Measurements from ENCODE around the gene IARS1.

IARS1 gene

GRCh38 chr9:92292338-92293074 is 991 bp downstream of the IARS1 start:
- no peaks in the 10 kb centered on the region for H3K9me3 ChIP-seq (ENCODE audit: insufficient read depth, low read depth, low read length)
- no peak overlapping the region for H4K91ac ChIP-seq (ENCODE audit: low read depth, low read length)
- no peak overlapping the region for H3K23ac ChIP-seq (ENCODE audit: low read length)
- no peak overlapping the region for H2BK12ac ChIP-seq (ENCODE audit: low read length)
- H3K27ac ChIP-seq (ENCODE audit: low read depth, low read length), result no peak overlapping the region
- H3K79me1 ChIP-seq (ENCODE audit: low read length), result no peaks in the 10 kb centered on the region
- no peak overlapping the region for H4K12ac ChIP-seq (ENCODE audit: low read depth, low read length)
- DNase-seq, result peak in 1 of 2 donors; percentile 11
- H3K79me2 ChIP-seq (ENCODE audit: control insufficient read depth, insufficient read depth, low read length, poor library complexity), result peaks cover 11% of the 10 kb centered on the region
- 100% methylated on average over 3 of the region's 8 CpGs for whole genome bisulfite sequencing (ENCODE audit: extremely low coverage, insufficient coverage, insufficient read length)
- H2BK120ac ChIP-seq (ENCODE audit: insufficient read depth, low read length, poor library complexity), result no peak overlapping the region
- H3K4me2 ChIP-seq (ENCODE audit: low read length), result peak overlapping the region; percentile 29
- H2AFZ ChIP-seq (ENCODE audit: insufficient read depth, low read length, poor library complexity), result no peak overlapping the region
- peaks cover 7% of the 10 kb centered on the region in 2 experiments for H3K4me1 ChIP-seq (ENCODE audit: control insufficient read depth in 1 of 2, insufficient read depth in 2 of 2, low read length in 2 of 2)
- H3K4me3 ChIP-seq (ENCODE audit: low read depth, low read length), result no peak overlapping the region
- H3K18ac ChIP-seq (ENCODE audit: low read length), result no peak overlapping the region
- H3K36me3 ChIP-seq (ENCODE audit: control insufficient read depth in 1 of 2, insufficient read depth in 2 of 2, low read length in 2 of 2), result peaks cover 3% of the 10 kb centered on the region in 2 experiments
- H2BK5ac ChIP-seq (ENCODE audit: low read depth, low read length, poor library complexity), result no peak overlapping the region
- H2AK5ac ChIP-seq (ENCODE audit: low read length), result no peak overlapping the region
- no peak overlapping the region for H3K14ac ChIP-seq (ENCODE audit: low read length)
- H3K4ac ChIP-seq (ENCODE audit: low read depth, low read length), result peak overlapping the region; percentile 98
- no peak overlapping the region for H4K8ac ChIP-seq (ENCODE audit: low read depth, low read length)
- no peaks in the 10 kb centered on the region for H3K27me3 ChIP-seq (ENCODE audit: insufficient read depth, low read length)
- H3K9ac ChIP-seq (ENCODE audit: low read length), result no peak overlapping the region

- Histone ChIP-seq H3K14ac (ENCODE audit: low read length) (no peak overlapping the region), H2BK120ac (ENCODE audit: insufficient read depth, low read length, poor library complexity) (no peak overlapping the region), H2AFZ (ENCODE audit: insufficient read depth, low read length, poor library complexity) (no peak overlapping the region), H2BK5ac (ENCODE audit: low read depth, low read length, poor library complexity) (no peak overlapping the region), H2BK12ac (ENCODE audit: low read length) (no peak overlapping the region), H3K4ac (ENCODE audit: low read depth, low read length) (peak overlapping the region; percentile 15), H4K91ac (ENCODE audit: low read depth, low read length) (no peak overlapping the region), H3K36me3 (ENCODE audit: control insufficient read depth in 1 of 2, insufficient read depth in 2 of 2, low read length in 2 of 2) (peaks cover 3% of the 10 kb centered on the region in 2 experiments), H3K4me2 (ENCODE audit: low read length) (no peak overlapping the region), H3K27me3 (ENCODE audit: insufficient read depth, low read length) (no peaks in the 10 kb centered on the region), H4K8ac (ENCODE audit: low read depth, low read length) (no peak overlapping the region), H3K4me3 (ENCODE audit: low read depth, low read length) (no peak overlapping the region), H3K79me2 (ENCODE audit: control insufficient read depth, insufficient read depth, low read length, poor library complexity) (peaks cover 11% of the 10 kb centered on the region), H3K23ac (ENCODE audit: low read length) (no peak overlapping the region), H2AK5ac (ENCODE audit: low read length) (no peak overlapping the region), H3K9ac (ENCODE audit: low read length) (no peak overlapping the region), H4K12ac (ENCODE audit: low read depth, low read length) (no peak overlapping the region), H3K9me3 (ENCODE audit: insufficient read depth, low read depth, low read length) (no peaks in the 10 kb centered on the region), H3K27ac (ENCODE audit: low read depth, low read length) (no peak overlapping the region), H3K4me1 (ENCODE audit: control insufficient read depth in 1 of 2, insufficient read depth in 2 of 2, low read length in 2 of 2) (peaks cover 7% of the 10 kb centered on the region in 2 experiments), H3K18ac (ENCODE audit: low read length) (no peak overlapping the region), H3K79me1 (ENCODE audit: low read length) (no peaks in the 10 kb centered on the region)
- DNase-seq, result no peak
- no CpG with 5 or more reads among the region's 2 CpGs for WGBS (ENCODE audit: extremely low coverage, insufficient coverage, insufficient read length)
These were observed 1.9 kb downstream of the IARS1 start for GRCh38 chr9:92291577-92291976.

GRCh38 chr9:92290785-92291429 is 2.6 kb downstream of the IARS1 start:
- Histone ChIP-seq H4K12ac (ENCODE audit: low read depth, low read length) (no peak overlapping the region), H3K18ac (ENCODE audit: low read length) (no peak overlapping the region), H3K4me2 (ENCODE audit: low read length) (no peak overlapping the region), H2BK5ac (ENCODE audit: low read depth, low read length, poor library complexity) (no peak overlapping the region), H3K9ac (ENCODE audit: low read length) (no peak overlapping the region), H4K8ac (ENCODE audit: low read depth, low read length) (no peak overlapping the region), H3K23ac (ENCODE audit: low read length) (no peak overlapping the region), H3K9me3 (ENCODE audit: insufficient read depth, low read depth, low read length) (no peaks in the 10 kb centered on the region), H2AK5ac (ENCODE audit: low read length) (no peak overlapping the region), H3K4ac (ENCODE audit: low read depth, low read length) (no peak overlapping the region), H3K27ac (ENCODE audit: low read depth, low read length) (no peak overlapping the region), H3K14ac (ENCODE audit: low read length) (no peak overlapping the region), H3K4me1 (ENCODE audit: control insufficient read depth in 1 of 2, insufficient read depth in 2 of 2, low read length in 2 of 2) (peaks cover 7% of the 10 kb centered on the region in 2 experiments), H3K79me1 (ENCODE audit: low read length) (no peaks in the 10 kb centered on the region), H4K91ac (ENCODE audit: low read depth, low read length) (no peak overlapping the region), H3K79me2 (ENCODE audit: control insufficient read depth, insufficient read depth, low read length, poor library complexity) (peaks cover 11% of the 10 kb centered on the region), H2AFZ (ENCODE audit: insufficient read depth, low read length, poor library complexity) (no peak overlapping the region), H3K4me3 (ENCODE audit: low read depth, low read length) (no peak overlapping the region), H2BK12ac (ENCODE audit: low read length) (no peak overlapping the region), H3K27me3 (ENCODE audit: insufficient read depth, low read length) (no peaks in the 10 kb centered on the region), H3K36me3 (ENCODE audit: control insufficient read depth in 1 of 2, insufficient read depth in 2 of 2, low read length in 2 of 2) (peaks cover 3 to 6% of the 10 kb centered on the region in 2 experiments), H2BK120ac (ENCODE audit: insufficient read depth, low read length, poor library complexity) (no peak overlapping the region)
- no peak for DNase-seq
- WGBS (ENCODE audit: extremely low coverage, insufficient coverage, insufficient read length), result no CpG with 5 or more reads among the region's 1 CpG

GRCh38 chr9:92289708-92290390 is 3.6 kb downstream of the IARS1 start:
- no peak overlapping the region for H3K4me2 ChIP-seq (ENCODE audit: low read length)
- H2AFZ ChIP-seq (ENCODE audit: insufficient read depth, low read length, poor library complexity), result no peak overlapping the region
- no peak overlapping the region for H3K4ac ChIP-seq (ENCODE audit: low read depth, low read length)
- no peak for DNase-seq
- no peaks in the 10 kb centered on the region for H3K27me3 ChIP-seq (ENCODE audit: insufficient read depth, low read length)
- no peaks in the 10 kb centered on the region for H3K79me1 ChIP-seq (ENCODE audit: low read length)
- H4K12ac ChIP-seq (ENCODE audit: low read depth, low read length), result no peak overlapping the region
- no peak overlapping the region for H2AK5ac ChIP-seq (ENCODE audit: low read length)
- H3K4me1 ChIP-seq (ENCODE audit: control insufficient read depth in 1 of 2, insufficient read depth in 2 of 2, low read length in 2 of 2), result peaks cover 7% of the 10 kb centered on the region in 2 experiments
- H3K18ac ChIP-seq (ENCODE audit: low read length), result no peak overlapping the region
- no CpG with 5 or more reads among the region's 5 CpGs for WGBS (ENCODE audit: extremely low coverage, insufficient coverage, insufficient read length)
- no peak overlapping the region for H4K8ac ChIP-seq (ENCODE audit: low read depth, low read length)
- no peak overlapping the region for H3K9ac ChIP-seq (ENCODE audit: low read length)
- peaks cover 7% of the 10 kb centered on the region in 2 experiments for H3K36me3 ChIP-seq (ENCODE audit: control insufficient read depth in 1 of 2, insufficient read depth in 2 of 2, low read length in 2 of 2)
- H3K4me3 ChIP-seq (ENCODE audit: low read depth, low read length), result no peak overlapping the region
- no peak overlapping the region for H2BK12ac ChIP-seq (ENCODE audit: low read length)
- H4K91ac ChIP-seq (ENCODE audit: low read depth, low read length), result no peak overlapping the region
- no peak overlapping the region for H3K27ac ChIP-seq (ENCODE audit: low read depth, low read length)
- H2BK5ac ChIP-seq (ENCODE audit: low read depth, low read length, poor library complexity), result no peak overlapping the region
- peaks cover 11% of the 10 kb centered on the region for H3K79me2 ChIP-seq (ENCODE audit: control insufficient read depth, insufficient read depth, low read length, poor library complexity)
- no peak overlapping the region for H2BK120ac ChIP-seq (ENCODE audit: insufficient read depth, low read length, poor library complexity)
- H3K14ac ChIP-seq (ENCODE audit: low read length), result no peak overlapping the region
- no peak overlapping the region for H3K23ac ChIP-seq (ENCODE audit: low read length)
- H3K9me3 ChIP-seq (ENCODE audit: insufficient read depth, low read depth, low read length), result no peaks in the 10 kb centered on the region

Measured in trophoblast cell (in vitro differentiated cells and primary cell).